HepG2 (cell line): Measurements from ENCODE around the gene TMEM269. TPM values are rescaled to one million over a fixed set of nuclear protein-coding genes. Genes with fewer than 3 reads are reported as not detected.

Experiments
- ATF7-NPFF ChIP-seq: sonication (generic); formaldehyde crosslinking; IDR thresholded peaks from 2 replicates; pipeline ENCODE4 v1.8.1; 2023; ENCODE audit warnings: mild to moderate bottlenecking, low read depth, missing genetic modification reagents, moderate library complexity
- GLI4 ChIP-seq: sonication (generic); formaldehyde crosslinking; IDR thresholded peaks from 2 replicates; pipeline ENCODE4 v1.5.1; 2020; ENCODE audit warnings: missing genetic modification reagents, mild to moderate bottlenecking, moderate library complexity, borderline replicate concordance
- MATR3 ChIP-seq: sonication (generic); formaldehyde crosslinking; IDR thresholded peaks from 2 replicates; pipeline ENCODE4 v1.4.0; 2020; ENCODE audit warnings: missing genetic modification reagents
- MED13 ChIP-seq: sonication (generic); formaldehyde crosslinking; IDR thresholded peaks from 2 replicates; pipeline ENCODE4 v1.5.0; 2020; ENCODE audit warnings: missing genetic modification reagents
- NFE2L2 ChIP-seq: fragments of 150-350 bp; IDR thresholded peaks from 2 replicates; pipeline ENCODE4 v1.6.1; 2014; ENCODE audit warnings: low read length
- NR2F1 ChIP-seq, 2 experiments: fragments of 450-650 bp in 1 of 2; formaldehyde crosslinking in 1 of 2; IDR thresholded peaks; 2 replicates each; pipeline versions ENCODE4 v1.5.0 to v1.6.1; 2016 to 2020; ENCODE audit warnings: mild to moderate bottlenecking in 1 of 2, missing compliant biosample characterization in 1 of 2, missing genetic modification reagents in 1 of 2, moderate library complexity in 1 of 2
- NRL ChIP-seq: sonication (generic); formaldehyde crosslinking; IDR thresholded peaks from 2 replicates; pipeline ENCODE4 v1.5.0; 2020; ENCODE audit warnings: missing genetic modification reagents, mild to moderate bottlenecking, moderate library complexity, borderline replicate concordance
- PHF20 ChIP-seq: sonication (generic); formaldehyde crosslinking; IDR thresholded peaks from 2 replicates; pipeline ENCODE4 v1.5.0; 2020; ENCODE audit warnings: mild to moderate bottlenecking, missing genetic modification reagents
- POLR2AphosphoS2 ChIP-seq: IDR thresholded peaks from 2 replicates; pipeline ENCODE4 v1.6.1; 2011; ENCODE audit warnings: low read depth, low read length, improper control_type of control experiment
- SP1 ChIP-seq, 2 experiments: fragments of 450-650 bp in 1 of 2; sonication (generic) in 1 of 2; formaldehyde crosslinking in 1 of 2; IDR thresholded peaks; 2 replicates each; pipeline versions ENCODE4 v1.4.0 to v1.6.1; 2016 to 2020; ENCODE audit warnings: missing genetic modification reagents in 1 of 2
- SP5 ChIP-seq: IDR thresholded peaks from 2 replicates; pipeline ENCODE4 v1.6.1; 2016; ENCODE audit warnings: low read depth, borderline replicate concordance
- ZBTB42 ChIP-seq: sonication (generic); formaldehyde crosslinking; IDR thresholded peaks from 2 replicates; pipeline ENCODE4 v1.5.0; 2020; ENCODE audit warnings: mild to moderate bottlenecking, missing genetic modification reagents
- ZNF607 ChIP-seq: sonication (generic); formaldehyde crosslinking; IDR thresholded peaks from 2 replicates; pipeline ENCODE4 v1.5.1; 2020; ENCODE audit warnings: missing genetic modification reagents, mild to moderate bottlenecking, borderline replicate concordance
- ZSCAN25 ChIP-seq: sonication (generic); formaldehyde crosslinking; IDR thresholded peaks from 2 replicates; pipeline ENCODE4 v1.8.0; 2022; ENCODE audit warnings: mild to moderate bottlenecking, missing genetic modification reagents
- polyA plus RNA-seq, 8 experiments: library from polyadenylated mRNA; depleted of rRNA in 3 of 8; stranded (reverse) in 7 of 8; unstranded in 1 of 8; fragments of >200 nt; fragmentation: Illumina TruSeq in 4 of 8; extraction: Trizol in 4 of 8; gene quantifications; 2 replicates each; pipeline versions ENCODE4 v1.2.1 to v1.2.3, GENCODE V29; 2011 to 2016; ENCODE audit warnings: low read depth in 4 of 8, missing spikeins in 1 of 8, mixed read lengths in 1 of 8; ENCODE audit not compliant: insufficient read depth in 1 of 8
- total RNA-seq, 5 experiments: library from RNA; depleted of rRNA; stranded (reverse); fragments of >200 nt; fragmentation: Illumina TruSeq; extraction: Trizol; gene quantifications; 2 replicates each; pipeline ENCODE4 v1.2.3, GENCODE V29; 2016; ENCODE audit warnings: low read depth in 1 of 5
- TF ChIP-seq, protein P1 (sequence below), 2 experiments: sonication (generic) in 1 of 2; formaldehyde crosslinking in 1 of 2; IDR thresholded peaks; 2 replicates each; pipeline versions ENCODE4 v1.4.0 to v1.6.1; 2018 to 2020; ENCODE audit warnings: missing genetic modification reagents in 2 of 2, borderline replicate concordance in 1 of 2, low read depth in 1 of 2, mild to moderate bottlenecking in 1 of 2, missing biosample characterization in 1 of 2
- TF ChIP-seq, protein P2 (sequence below): sonication (generic); formaldehyde crosslinking; IDR thresholded peaks from 2 replicates; pipeline ENCODE4 v1.5.0; 2020; ENCODE audit warnings: mild to moderate bottlenecking, missing genetic modification reagents, borderline replicate concordance
- TF ChIP-seq, protein P3 (sequence below): sonication (generic); formaldehyde crosslinking; IDR thresholded peaks from 2 replicates; pipeline ENCODE4 v1.4.0; 2020; ENCODE audit warnings: mild to moderate bottlenecking, missing genetic modification reagents

Gene TMEM269
- total and polyA plus RNA-seq, 2 of the 13 experiments (the other 11 are each of a cell fraction or from before 2014, with no cell fraction given) = 0.15 to 0.21 TPM

GRCh38 chr1:42816585-42817439 is 32.0 kb downstream of the TMEM269 start, which contains the start of the genes ERMAP and SVBP (continued):
- TF ChIP-seq, protein P1, sequence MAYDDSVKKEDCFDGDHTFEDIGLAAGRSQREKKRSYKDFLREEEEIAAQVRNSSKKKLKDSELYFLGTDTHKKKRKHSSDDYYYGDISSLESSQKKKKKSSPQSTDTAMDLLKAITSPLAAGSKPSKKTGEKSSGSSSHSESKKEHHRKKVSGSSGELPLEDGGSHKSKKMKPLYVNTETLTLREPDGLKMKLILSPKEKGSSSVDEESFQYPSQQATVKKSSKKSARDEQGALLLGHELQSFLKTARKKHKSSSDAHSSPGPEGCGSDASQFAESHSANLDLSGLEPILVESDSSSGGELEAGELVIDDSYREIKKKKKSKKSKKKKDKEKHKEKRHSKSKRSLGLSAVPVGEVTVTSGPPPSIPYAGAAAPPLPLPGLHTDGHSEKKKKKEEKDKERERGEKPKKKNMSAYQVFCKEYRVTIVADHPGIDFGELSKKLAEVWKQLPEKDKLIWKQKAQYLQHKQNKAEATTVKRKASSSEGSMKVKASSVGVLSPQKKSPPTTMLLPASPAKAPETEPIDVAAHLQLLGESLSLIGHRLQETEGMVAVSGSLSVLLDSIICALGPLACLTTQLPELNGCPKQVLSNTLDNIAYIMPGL (CRISPR knock-in tag; IDR thresholded peaks at IDR 0.05; ENCODE audit: borderline replicate concordance in 1 of 2, low read depth in 1 of 2) = peak in 1 of 2 experiments; percentile 13; a peak in 1 of 4 replicates
- TF ChIP-seq POLR2AphosphoS2 = no peak
- TF ChIP-seq ATF7-NPFF (CRISPR knock-in tag) = peak; percentile 55; the same call in 1 of the 2 replicates
- peak; percentile 51; the same call in 1 of the 2 replicates for TF ChIP-seq SP5
- no peak for TF ChIP-seq NRL (CRISPR knock-in tag)
- no peak; the same call in 1 of the 2 replicates for TF ChIP-seq ZNF607
- no peak for TF ChIP-seq NR2F1 (CRISPR knock-in tag; IDR thresholded peaks at IDR 0.05)
- no peak for TF ChIP-seq SP1 (IDR thresholded peaks at IDR 0.05)
- peak; percentile 74 for TF ChIP-seq SP1 (CRISPR knock-in tag; IDR thresholded peaks at IDR 0.05)
- TF ChIP-seq PHF20 (CRISPR knock-in tag) = peak; percentile 38; the same call in 1 of the 2 replicates
- peak; percentile 27; the same call in 1 of the 2 replicates for TF ChIP-seq ZSCAN25 (CRISPR knock-in tag)
- no peak for TF ChIP-seq ZBTB42 (CRISPR knock-in tag)
- no peak for TF ChIP-seq NFE2L2
- TF ChIP-seq GLI4 (CRISPR knock-in tag) = no peak
- no peak for TF ChIP-seq MED13 (CRISPR knock-in tag)
- TF ChIP-seq MATR3 (CRISPR knock-in tag) = no peak
- TF ChIP-seq, protein P2, sequence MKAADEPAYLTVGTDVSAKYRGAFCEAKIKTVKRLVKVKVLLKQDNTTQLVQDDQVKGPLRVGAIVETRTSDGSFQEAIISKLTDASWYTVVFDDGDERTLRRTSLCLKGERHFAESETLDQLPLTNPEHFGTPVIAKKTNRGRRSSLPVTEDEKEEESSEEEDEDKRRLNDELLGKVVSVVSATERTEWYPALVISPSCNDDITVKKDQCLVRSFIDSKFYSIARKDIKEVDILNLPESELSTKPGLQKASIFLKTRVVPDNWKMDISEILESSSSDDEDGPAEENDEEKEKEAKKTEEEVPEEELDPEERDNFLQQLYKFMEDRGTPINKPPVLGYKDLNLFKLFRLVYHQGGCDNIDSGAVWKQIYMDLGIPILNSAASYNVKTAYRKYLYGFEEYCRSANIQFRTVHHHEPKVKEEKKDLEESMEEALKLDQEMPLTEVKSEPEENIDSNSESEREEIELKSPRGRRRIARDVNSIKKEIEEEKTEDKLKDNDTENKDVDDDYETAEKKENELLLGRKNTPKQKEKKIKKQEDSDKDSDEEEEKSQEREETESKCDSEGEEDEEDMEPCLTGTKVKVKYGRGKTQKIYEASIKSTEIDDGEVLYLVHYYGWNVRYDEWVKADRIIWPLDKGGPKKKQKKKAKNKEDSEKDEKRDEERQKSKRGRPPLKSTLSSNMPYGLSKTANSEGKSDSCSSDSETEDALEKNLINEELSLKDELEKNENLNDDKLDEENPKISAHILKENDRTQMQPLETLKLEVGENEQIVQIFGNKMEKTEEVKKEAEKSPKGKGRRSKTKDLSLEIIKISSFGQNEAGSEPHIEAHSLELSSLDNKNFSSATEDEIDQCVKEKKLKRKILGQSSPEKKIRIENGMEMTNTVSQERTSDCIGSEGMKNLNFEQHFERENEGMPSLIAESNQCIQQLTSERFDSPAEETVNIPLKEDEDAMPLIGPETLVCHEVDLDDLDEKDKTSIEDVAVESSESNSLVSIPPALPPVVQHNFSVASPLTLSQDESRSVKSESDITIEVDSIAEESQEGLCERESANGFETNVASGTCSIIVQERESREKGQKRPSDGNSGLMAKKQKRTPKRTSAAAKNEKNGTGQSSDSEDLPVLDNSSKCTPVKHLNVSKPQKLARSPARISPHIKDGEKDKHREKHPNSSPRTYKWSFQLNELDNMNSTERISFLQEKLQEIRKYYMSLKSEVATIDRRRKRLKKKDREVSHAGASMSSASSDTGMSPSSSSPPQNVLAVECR = peak; percentile 65; the same call in 1 of the 2 replicates
- TF ChIP-seq, protein P3, sequence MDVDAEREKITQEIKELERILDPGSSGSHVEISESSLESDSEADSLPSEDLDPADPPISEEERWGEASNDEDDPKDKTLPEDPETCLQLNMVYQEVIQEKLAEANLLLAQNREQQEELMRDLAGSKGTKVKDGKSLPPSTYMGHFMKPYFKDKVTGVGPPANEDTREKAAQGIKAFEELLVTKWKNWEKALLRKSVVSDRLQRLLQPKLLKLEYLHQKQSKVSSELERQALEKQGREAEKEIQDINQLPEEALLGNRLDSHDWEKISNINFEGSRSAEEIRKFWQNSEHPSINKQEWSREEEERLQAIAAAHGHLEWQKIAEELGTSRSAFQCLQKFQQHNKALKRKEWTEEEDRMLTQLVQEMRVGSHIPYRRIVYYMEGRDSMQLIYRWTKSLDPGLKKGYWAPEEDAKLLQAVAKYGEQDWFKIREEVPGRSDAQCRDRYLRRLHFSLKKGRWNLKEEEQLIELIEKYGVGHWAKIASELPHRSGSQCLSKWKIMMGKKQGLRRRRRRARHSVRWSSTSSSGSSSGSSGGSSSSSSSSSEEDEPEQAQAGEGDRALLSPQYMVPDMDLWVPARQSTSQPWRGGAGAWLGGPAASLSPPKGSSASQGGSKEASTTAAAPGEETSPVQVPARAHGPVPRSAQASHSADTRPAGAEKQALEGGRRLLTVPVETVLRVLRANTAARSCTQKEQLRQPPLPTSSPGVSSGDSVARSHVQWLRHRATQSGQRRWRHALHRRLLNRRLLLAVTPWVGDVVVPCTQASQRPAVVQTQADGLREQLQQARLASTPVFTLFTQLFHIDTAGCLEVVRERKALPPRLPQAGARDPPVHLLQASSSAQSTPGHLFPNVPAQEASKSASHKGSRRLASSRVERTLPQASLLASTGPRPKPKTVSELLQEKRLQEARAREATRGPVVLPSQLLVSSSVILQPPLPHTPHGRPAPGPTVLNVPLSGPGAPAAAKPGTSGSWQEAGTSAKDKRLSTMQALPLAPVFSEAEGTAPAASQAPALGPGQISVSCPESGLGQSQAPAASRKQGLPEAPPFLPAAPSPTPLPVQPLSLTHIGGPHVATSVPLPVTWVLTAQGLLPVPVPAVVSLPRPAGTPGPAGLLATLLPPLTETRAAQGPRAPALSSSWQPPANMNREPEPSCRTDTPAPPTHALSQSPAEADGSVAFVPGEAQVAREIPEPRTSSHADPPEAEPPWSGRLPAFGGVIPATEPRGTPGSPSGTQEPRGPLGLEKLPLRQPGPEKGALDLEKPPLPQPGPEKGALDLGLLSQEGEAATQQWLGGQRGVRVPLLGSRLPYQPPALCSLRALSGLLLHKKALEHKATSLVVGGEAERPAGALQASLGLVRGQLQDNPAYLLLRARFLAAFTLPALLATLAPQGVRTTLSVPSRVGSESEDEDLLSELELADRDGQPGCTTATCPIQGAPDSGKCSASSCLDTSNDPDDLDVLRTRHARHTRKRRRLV = no peak
